Keratinocyte (primary cell): ENCODE data around the gene GOLT1A.

ENCODE experiments used
- CTCF ChIP-seq, 3 experiments: IDR thresholded peaks in 1 of 3; conservative IDR thresholded peaks in 1 of 3; optimal IDR thresholded peaks in 1 of 3; 2 replicates in 2 of 3; 3 replicates in 1 of 3; pipeline versions ENCODE3 to v1.5.1; 2011; ENCODE audit warnings: low read length in 3 of 3, mild to moderate bottlenecking in 3 of 3, moderate library complexity in 2 of 3, control low read depth in 1 of 3, inconsistent platforms in 1 of 3; ENCODE audit not compliant: insufficient read depth in 2 of 3; ENCODE audit errors: extremely low read depth in 1 of 3
- EZH2 ChIP-seq: IDR thresholded peaks from one replicate; pipeline ENCODE4 v1.6.1; 2012; ENCODE audit warnings: inconsistent platforms, mild to moderate bottlenecking, low read length, moderate library complexity

DNA sequence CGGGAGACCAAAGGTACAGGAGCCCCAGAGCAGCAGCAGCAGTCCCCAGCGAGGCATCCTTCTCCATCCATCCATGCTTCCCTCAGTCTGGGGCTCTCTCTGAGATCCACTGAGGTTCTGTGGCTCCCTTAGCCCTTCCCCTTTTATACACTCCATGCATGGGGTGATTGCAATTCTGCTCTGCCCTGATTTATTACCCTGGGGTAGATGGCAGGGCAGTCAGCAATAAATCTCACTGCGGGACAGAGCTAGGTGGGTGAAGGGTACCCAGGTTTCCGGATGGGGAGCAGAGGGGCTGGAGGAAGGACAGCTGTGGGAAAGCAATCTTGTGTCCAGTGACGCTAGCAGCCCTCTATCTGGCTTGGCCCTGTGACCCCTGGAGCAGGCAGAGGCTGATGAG lies 47.6 kb downstream of the GOLT1A start, which contains the start of gene REN:
- no peak for TF ChIP-seq CTCF (optimal IDR thresholded peaks at IDR 0.05 in 1 of 3, IDR thresholded peaks at IDR 0.05 in 1 of 3, conservative IDR thresholded peaks at IDR 0.05 in 1 of 3; ENCODE audit: extremely low read depth in 1 of 3, insufficient read depth in 2 of 3, low read length in 3 of 3)
- TF ChIP-seq EZH2 = no peak
